ENCODE data around the gene MFSD6.

The MFSD6 gene

GRCh38 chr2:190459881-190460280, 51.7 kb downstream of the MFSD6 start:
- no peaks in the 10 kb centered on the region for H3K9me2 ChIP-seq (replicated peaks; ENCODE audit: control insufficient read depth, low read length)
- H3K4me1 ChIP-seq (ENCODE audit: control insufficient read depth, low read length), result peaks cover 25% of the 10 kb centered on the region
- TF ChIP-seq, protein P1, sequence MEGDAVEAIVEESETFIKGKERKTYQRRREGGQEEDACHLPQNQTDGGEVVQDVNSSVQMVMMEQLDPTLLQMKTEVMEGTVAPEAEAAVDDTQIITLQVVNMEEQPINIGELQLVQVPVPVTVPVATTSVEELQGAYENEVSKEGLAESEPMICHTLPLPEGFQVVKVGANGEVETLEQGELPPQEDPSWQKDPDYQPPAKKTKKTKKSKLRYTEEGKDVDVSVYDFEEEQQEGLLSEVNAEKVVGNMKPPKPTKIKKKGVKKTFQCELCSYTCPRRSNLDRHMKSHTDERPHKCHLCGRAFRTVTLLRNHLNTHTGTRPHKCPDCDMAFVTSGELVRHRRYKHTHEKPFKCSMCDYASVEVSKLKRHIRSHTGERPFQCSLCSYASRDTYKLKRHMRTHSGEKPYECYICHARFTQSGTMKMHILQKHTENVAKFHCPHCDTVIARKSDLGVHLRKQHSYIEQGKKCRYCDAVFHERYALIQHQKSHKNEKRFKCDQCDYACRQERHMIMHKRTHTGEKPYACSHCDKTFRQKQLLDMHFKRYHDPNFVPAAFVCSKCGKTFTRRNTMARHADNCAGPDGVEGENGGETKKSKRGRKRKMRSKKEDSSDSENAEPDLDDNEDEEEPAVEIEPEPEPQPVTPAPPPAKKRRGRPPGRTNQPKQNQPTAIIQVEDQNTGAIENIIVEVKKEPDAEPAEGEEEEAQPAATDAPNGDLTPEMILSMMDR (IDR thresholded peaks at IDR 0.05; ENCODE audit: low read depth, low read length, poor library complexity, severe bottlenecking), result no peak
- no peak for TF ChIP-seq EZH2phosphoT487 (IDR thresholded peaks at IDR 0.05; ENCODE audit: borderline replicate concordance, low read length)
- no peaks in the 10 kb centered on the region for H3F3A ChIP-seq (ENCODE audit: control insufficient read depth, insufficient read depth)
- no peak overlapping the region for H3K4me2 ChIP-seq (ENCODE audit: low read length)
- H3K4me3 ChIP-seq (ENCODE audit: low read length), result no peak overlapping the region
- no peaks in the 10 kb centered on the region for H3K9me3 ChIP-seq (ENCODE audit: control insufficient read depth, insufficient read depth, low read length)
- no peaks in the 10 kb centered on the region for H4K20me1 ChIP-seq (ENCODE audit: control insufficient read depth, insufficient read depth, low read depth, low read length)
- peaks cover 10% of the 10 kb centered on the region for H3K79me2 ChIP-seq (ENCODE audit: control insufficient read depth, low read length)
- no peak overlapping the region for H3K27ac ChIP-seq (ENCODE audit: low read depth, low read length)
- H3K27me3 ChIP-seq (ENCODE audit: control insufficient read depth, low read length), result no peaks in the 10 kb centered on the region
- no peaks in the 10 kb centered on the region for H3K36me3 ChIP-seq (ENCODE audit: control insufficient read depth, low read length)

GRCh38 chr2:190460487-190460886, 52.3 kb downstream of the MFSD6 start:
- H3K27ac ChIP-seq (ENCODE audit: low read depth, low read length), result no peak overlapping the region
- no peak for TF ChIP-seq EZH2phosphoT487 (IDR thresholded peaks at IDR 0.05; ENCODE audit: borderline replicate concordance, low read length)
- TF ChIP-seq, protein P1 (IDR thresholded peaks at IDR 0.05; ENCODE audit: low read depth, low read length, poor library complexity, severe bottlenecking), result no peak

DNA sequence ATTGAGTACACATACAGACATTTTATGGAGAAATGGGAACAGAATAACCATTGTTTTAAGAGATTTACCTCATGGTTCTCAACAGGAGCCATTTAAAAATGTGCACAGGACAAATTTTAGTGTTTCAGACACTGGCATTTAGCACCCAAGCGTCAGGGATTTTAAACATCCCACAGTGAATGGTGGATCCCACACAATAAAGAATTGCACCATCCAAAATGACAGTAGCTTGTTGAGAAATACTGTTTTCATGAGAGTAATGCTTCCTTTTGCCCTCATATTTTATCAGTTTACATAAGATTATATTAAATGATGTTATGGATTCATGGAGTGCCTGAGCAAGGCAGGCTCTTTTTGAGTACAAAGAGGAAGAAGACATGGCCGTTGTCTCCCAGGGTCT, 54.0 kb downstream of the MFSD6 start:
- Histone ChIP-seq H3K27me3 (ENCODE audit: control insufficient read depth, low read length) (no peaks in the 10 kb centered on the region), H3K36me3 (ENCODE audit: control insufficient read depth, low read length) (no peaks in the 10 kb centered on the region; the same call in 1 of the 2 replicates), H3K9me3 (ENCODE audit: control insufficient read depth, insufficient read depth, low read length) (no peaks in the 10 kb centered on the region), H3K4me2 (ENCODE audit: low read length) (peak overlapping the region; percentile 20; the same call in 1 of the 2 replicates), H3K4me1 (ENCODE audit: control insufficient read depth, low read length) (peaks cover 48% of the 10 kb centered on the region), H3K9me2 (replicated peaks; ENCODE audit: control insufficient read depth, low read length) (no peaks in the 10 kb centered on the region), H3K79me2 (ENCODE audit: control insufficient read depth, low read length) (peaks cover 25% of the 10 kb centered on the region), H3F3A (ENCODE audit: control insufficient read depth, insufficient read depth) (no peaks in the 10 kb centered on the region; the same call in 1 of the 2 replicates), H3K4me3 (ENCODE audit: low read length) (no peak overlapping the region), H3K27ac (ENCODE audit: low read depth, low read length) (no peak overlapping the region), H4K20me1 (ENCODE audit: control insufficient read depth, insufficient read depth, low read depth, low read length) (no peaks in the 10 kb centered on the region)
- no peak for TF ChIP-seq EZH2phosphoT487 (IDR thresholded peaks at IDR 0.05; ENCODE audit: borderline replicate concordance, low read length)
- TF ChIP-seq, protein P1 (IDR thresholded peaks at IDR 0.05; ENCODE audit: low read depth, low read length, poor library complexity, severe bottlenecking), result no peak

More at GRCh38 chr2:190460487-190460886, 52.3 kb downstream of the MFSD6 start:
- Histone ChIP-seq H3K9me3 (ENCODE audit: control insufficient read depth, insufficient read depth, low read length) (no peaks in the 10 kb centered on the region), H4K20me1 (ENCODE audit: control insufficient read depth, insufficient read depth, low read depth, low read length) (no peaks in the 10 kb centered on the region), H3K4me1 (ENCODE audit: control insufficient read depth, low read length) (peaks cover 31% of the 10 kb centered on the region), H3K4me2 (ENCODE audit: low read length) (no peak overlapping the region), H3K27me3 (ENCODE audit: control insufficient read depth, low read length) (no peaks in the 10 kb centered on the region), H3K79me2 (ENCODE audit: control insufficient read depth, low read length) (peaks cover 13% of the 10 kb centered on the region), H3K4me3 (ENCODE audit: low read length) (no peak overlapping the region), H3F3A (ENCODE audit: control insufficient read depth, insufficient read depth) (no peaks in the 10 kb centered on the region), H3K9me2 (replicated peaks; ENCODE audit: control insufficient read depth, low read length) (no peaks in the 10 kb centered on the region), H3K36me3 (ENCODE audit: control insufficient read depth, low read length) (no peaks in the 10 kb centered on the region)
